GM18499 (cell line): ENCODE results near the gene AKNAD1.
"Not testable (repeated sequence)": the region's sequence is repeated elsewhere in the genome, so short reads cannot be mapped to it uniquely, and the experiment has no call there.

Source experiments
- ATAC-seq: cut with Tn5 transposase; IDR thresholded peaks from one replicate; pipeline ENCODE4 v1.9.1; 2021; ENCODE audit warnings: moderate number of reproducible peaks; ENCODE audit not compliant: insufficient read depth, unreplicated experiment

AKNAD1 gene

DNA sequence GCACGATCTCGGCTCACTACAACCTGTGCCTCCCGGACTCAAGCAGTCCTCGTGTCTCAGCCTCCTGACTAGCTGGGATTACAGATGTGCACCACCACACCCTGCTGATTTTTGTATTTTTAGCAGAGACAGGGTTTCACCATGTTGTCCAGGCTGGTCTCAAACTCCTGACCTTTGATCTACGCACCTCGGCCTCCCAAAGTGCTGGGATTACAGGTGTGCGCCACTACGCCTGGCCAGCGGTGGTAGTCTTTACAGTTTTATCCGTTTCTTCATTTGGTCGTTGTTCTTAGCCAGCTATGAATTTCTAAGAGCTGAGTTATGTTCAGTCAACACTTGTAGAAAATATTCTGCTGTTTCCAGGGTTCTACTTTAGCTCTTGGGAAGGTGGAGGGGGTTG, 53.3 kb downstream of the AKNAD1 start:
- ATAC-seq, result no peak

DNA sequence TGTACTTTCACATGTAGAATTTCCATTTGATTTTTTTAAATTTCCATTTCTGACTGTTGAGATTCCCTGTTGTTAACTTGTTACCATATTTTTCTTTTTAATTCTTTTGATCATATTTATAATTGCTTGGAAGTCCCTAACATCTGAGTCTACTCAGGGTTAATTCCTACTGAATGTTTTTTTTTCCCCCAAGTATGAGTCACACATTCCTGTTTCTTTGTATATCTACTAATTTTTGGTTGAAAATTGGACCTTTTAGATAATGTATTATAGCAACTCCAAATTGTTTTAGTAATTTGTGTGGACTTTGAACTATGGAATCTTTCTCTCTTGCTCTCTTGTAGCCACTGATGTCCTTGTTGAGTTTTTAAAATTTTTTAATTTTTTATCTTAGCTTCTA, 55.8 kb downstream of the AKNAD1 start:
- ATAC-seq, result no peak

DNA sequence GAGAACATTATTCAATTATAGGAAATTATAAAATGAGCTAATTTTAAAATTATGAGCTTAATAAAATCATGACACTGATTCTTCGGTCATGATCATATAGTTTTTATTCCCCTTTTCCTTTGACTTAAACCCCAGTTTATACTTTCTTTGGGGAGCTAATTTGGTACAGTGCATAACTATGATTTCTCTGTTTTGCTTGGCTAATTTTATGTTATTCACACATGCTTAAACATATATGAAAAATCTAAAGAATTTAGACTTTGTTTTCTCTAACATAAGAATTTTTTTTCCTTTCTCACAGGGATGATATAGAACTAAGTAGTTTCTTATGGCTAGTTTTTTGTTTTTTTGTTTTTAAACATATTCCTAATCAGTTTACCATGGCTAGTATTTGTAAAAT, 57.9 kb downstream of the AKNAD1 start:
- ATAC-seq, result no peak

DNA sequence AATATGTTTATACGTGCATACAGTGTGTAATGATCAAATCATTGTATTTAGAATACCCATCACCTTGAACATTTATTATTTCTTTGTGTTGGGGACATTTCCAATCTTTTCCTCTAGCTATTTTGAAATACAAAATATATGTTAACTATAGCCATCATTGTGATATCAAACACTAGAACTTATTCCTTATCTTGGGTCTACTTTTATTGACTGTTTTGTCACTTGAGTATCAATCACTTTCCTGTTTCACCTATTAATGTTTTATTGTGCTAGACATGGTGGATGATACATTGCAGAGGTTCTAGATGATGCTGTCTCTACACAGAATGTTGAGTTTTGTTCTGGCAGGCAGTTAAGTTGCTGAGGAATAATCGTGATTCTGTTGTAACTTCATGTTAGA, 64.5 kb downstream of the AKNAD1 start:
- ATAC-seq, result no peak

DNA sequence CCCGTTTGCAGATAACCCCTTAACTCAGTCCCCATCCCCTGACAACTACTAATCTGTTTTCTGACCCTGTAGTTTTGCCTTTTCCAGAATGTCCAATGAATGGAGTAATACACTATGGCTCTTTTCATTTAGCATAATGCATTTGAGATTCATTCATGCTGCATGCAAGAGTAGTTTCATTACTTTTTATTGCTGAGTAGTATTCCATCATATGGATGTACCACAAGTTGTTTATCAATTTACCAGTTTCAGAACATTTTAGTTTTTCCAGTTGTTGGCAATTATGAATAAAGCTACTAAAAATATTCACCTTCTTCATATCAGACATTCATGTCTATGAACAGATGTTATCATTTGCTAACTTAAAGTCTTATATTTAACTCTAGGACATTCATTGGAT, 65.1 kb downstream of the AKNAD1 start:
- ATAC-seq, result no peak

DNA sequence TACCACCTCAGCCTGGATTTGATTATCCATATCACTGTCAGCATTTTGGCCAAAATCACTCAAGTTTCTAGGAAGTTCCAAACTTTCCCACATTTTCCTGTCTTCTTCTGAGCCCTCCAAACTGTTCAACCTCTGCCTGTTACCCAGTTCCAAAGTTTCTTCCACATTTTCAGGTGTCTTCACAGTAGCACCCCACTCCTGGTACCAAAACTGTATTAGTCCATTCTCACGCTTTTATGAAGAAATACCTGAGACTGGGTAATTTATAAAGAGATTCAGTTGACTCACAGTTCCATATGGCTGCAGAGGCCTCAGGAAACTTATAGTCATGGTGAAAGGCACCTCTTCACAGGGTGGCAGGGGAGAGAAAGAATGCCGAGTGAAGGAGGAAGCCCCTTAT, 71.0 kb downstream of the AKNAD1 start:
- ATAC-seq, result no peak

DNA sequence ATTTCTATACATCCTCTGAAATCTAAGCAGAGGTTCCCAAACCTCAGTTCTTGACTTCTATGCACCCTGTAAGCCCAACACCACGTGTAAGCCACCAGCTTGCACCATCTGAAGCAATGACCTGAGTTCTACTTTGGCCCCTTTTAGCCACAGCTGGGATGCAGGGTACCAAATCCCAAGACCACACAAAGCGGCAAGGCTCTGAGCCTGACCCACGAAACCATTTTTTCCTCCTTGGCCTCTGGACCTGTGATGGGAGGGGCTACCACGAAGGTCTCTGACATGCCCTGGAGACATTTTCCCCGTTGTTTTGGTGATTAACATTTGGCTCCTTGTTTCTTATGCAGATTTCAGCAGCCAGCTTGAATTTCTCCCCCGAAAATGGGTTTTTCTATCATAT, 71.6 kb downstream of the AKNAD1 start:
- ATAC-seq, result no peak

DNA sequence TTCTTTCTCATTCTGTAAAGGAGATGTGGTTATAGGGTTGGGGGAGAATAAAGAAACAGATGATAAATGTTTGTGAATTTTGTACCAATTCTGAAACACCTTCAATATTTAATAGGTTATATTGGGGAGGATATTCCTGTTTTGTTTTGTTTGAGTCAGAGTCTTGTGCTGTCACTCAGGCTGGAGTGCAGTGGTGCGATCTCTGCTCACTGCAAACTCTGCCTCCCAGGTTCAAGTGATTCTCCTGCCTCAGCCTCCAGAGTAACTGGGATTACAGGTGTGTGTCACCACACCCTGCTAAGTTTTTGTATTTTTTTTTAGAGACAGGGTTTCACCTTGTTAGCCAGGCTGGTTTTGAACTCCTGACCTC, 75.3 kb downstream of the AKNAD1 start:
- ATAC-seq, result not testable (repeated sequence)

DNA sequence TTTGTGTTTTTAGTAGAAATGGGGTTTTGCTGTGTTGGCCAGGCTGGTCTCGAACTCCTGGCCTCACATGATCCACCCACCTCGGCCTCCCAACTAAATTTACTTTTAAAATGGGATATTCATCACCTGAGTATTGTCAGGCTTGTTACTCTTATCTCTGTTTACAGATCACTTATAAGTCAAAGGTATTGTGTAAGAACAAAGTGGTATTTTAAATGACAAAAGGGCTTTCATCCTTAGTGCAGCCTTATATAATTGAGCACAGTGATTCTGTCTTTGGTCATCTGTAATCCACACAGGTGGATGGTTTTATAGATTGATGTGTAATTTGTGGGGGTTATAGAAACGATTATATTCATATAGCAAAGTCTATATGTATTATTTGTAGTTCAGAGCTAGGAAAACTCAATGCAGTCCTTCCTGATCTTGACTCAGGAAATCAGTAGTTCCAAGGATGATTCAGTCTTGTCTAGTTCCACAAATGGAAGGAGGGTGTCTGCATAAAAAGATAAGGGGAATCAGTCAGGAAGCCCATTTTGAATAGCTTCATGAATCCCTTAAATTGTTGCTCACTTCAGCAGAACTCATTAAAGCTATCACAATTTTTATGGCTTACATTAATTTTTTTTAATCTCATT, 75.8 kb downstream of the AKNAD1 start:
- ATAC-seq, result no peak

DNA sequence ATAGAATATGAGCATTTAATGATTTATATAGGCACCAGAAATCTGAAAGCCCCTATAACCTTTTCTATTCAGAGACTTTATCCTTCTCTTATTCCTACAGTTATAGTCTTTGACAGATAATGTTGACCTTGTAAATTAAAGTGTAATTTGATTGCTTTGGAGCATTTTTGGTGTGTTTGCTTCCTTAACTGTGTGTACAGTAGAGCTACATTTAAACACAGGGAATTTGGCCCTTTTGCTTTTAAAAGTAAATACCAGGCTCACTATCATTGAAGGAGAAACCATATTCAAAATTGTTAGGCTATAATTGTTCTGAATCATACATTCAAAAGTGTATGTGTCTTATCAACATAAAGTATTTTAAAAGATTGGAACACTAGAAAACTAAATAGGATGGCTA, 77.4 kb downstream of the AKNAD1 start:
- ATAC-seq, result no peak

DNA sequence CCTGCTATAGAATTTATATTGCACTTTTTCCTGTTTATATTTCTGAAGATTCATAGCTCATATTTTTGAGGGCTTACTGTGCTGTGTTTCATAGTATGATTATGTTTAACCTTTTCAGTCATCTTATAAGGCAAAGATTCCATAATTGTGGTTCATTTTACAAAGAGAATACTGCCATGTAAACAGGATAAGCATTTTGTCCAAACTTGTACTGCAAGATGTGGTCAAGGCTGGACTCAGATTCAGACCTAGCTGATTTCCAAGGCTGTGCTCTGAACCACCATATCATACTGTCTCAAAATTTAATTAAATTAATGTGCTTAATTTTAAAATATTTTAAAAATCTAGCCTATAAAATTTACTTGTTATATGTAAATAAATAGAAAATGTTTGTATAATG, 79.1 kb downstream of the AKNAD1 start:
- ATAC-seq, result no peak

DNA sequence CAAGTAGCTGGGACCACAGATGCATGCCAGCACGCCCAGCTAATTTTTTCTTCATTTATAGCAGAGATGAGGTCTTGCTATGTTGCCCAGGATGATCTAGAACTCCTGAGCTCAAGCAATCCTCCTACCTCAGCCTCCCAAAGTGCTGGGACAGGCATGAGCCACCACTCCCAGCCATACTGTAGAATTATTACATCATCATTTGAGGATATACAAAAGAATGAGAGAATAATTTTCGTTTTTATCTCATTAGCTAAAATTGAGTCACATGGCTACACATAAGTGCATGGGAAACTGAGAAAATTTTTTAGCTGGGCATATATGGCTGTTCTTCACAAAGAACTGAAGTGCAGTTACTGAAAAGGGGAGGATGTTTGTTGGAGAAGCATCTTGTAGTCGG, 89.2 kb downstream of the AKNAD1 start:
- ATAC-seq, result no peak

DNA sequence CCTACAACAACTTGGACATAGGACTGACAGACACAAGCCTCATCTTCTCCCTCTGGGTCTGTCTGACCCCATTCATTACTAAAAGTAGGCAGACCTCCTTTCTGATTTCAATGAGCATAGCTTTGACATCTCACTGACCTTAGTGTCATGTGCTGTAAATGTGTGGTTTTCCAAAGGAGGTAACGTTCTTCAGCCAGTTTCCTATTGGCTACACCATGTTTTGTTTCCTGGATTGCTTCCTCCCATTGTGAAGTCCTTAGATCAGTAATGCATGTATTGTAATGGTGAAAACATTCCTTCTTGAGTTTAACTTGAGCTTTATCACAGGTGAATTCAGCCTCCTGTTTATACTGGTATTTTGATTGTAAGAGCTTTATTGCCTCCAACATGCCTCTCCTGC, 89.8 kb downstream of the AKNAD1 start:
- ATAC-seq, result no peak
